ENCODE results near the gene ASPSCR1. TPM values are rescaled to one million over a fixed set of nuclear protein-coding genes. Genes with fewer than 3 reads are reported as not detected.

Gene ASPSCR1
- total and polyA plus RNA-seq, 2 of the 8 experiments (the other 6 are each of a cell fraction or from before 2014, with no cell fraction given): 33.3 to 43.7 TPM

GRCh38 chr17:81990836-81991683 lies 13.6 kb downstream of the ASPSCR1 start (continued):
- TF ChIP-seq POU5F1 (IDR thresholded peaks at IDR 0.05; ENCODE audit: low read depth, low read length) (no peak), NRF1 (IDR thresholded peaks at IDR 0.05; ENCODE audit: low read depth, low read length) (no peak), CHD1 (IDR thresholded peaks at IDR 0.05; ENCODE audit: low read depth, low read length) (no peak), NANOG (IDR thresholded peaks at IDR 0.05; ENCODE audit: insufficient read depth, low read depth, low read length, poor library complexity, severe bottlenecking) (no peak), ASH2L (IDR thresholded peaks at IDR 0.05; ENCODE audit: low read length) (no peak)
